Adipose tissue (tissue), 3 donors: ENCODE results near the gene MPRIP. TPM values are rescaled to one million over a fixed set of nuclear protein-coding genes. Genes with fewer than 3 reads are reported as not detected.

Source experiments
- H3K27ac ChIP-seq: one replicate; pipeline ENCODE4 v1.5.1; 2013; ENCODE audit warnings: low read depth, low read length
- WGBS, 3 donors: extraction: QIAGEN DNeasy Blood & Tissue Kit; methylation state at CpG; one replicate each; pipeline ENCODE4 v1.1.7; 2013; 5-methylcytosine and 5-hydroxymethylcytosine counted together
- polyA plus RNA-seq, 3 donors: library from polyadenylated mRNA; stranded (reverse); fragments of 200-250 nt; gene quantifications; one replicate each; pipeline ENCODE4 v1.2.3, GENCODE V29; 2013
- donor health status: healthy with polysubstance abuse.
- donor health status: Bipolar disorder and iron deficiency.
- donor health status: healthy.

MPRIP gene
- polyA plus RNA-seq, 3 donors = 51.8 to 140 (median 128) TPM

DNA sequence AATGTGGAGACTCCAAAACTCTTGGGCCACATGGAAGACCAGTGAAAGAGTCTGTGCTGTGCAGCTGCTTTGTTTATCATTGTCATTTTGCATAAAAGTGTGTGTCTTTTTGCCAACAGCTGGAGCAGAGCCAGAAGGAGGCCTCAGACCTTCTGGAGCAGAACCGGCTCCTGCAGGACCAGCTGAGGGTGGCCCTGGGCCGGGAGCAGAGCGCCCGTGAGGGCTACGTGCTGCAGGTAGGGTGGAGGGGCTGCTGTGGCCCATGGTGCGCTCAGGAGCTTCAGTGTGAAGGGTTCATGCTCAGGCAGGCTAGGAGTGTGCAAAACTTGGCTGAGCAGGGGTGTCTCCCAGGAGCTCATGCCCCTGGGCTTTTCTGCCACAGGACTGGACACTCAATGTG, 118.9 kb downstream of the MPRIP start:
- no peak overlapping the region for H3K27ac ChIP-seq
- 86 to 91% (median 89%) methylated on average over 6 of the region's 6 CpGs for WGBS, 3 donors

DNA sequence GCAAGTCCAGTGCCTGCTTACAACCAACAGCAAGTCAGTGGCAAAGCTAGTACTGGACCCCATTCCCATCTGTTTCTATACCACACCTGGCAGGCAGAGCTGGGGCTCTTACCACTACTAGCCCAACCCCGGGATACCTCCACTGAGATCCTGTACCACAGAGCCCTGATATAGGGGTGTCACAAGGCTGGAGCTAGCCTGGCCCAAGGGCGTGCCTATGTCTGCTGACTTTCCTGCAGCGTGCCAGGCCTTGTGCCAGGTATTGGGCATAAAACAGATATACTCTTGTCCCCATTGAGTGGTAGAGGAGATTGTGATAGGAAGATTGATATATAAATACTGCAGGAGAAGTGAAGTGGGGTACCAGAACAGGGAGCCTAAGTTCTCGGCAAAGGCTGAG, 119.5 kb downstream of the MPRIP start:
- H3K27ac ChIP-seq = no peak overlapping the region
- WGBS, 3 donors = 89 to 94% (median 93%) methylated on average over 4 of the region's 4 CpGs

DNA sequence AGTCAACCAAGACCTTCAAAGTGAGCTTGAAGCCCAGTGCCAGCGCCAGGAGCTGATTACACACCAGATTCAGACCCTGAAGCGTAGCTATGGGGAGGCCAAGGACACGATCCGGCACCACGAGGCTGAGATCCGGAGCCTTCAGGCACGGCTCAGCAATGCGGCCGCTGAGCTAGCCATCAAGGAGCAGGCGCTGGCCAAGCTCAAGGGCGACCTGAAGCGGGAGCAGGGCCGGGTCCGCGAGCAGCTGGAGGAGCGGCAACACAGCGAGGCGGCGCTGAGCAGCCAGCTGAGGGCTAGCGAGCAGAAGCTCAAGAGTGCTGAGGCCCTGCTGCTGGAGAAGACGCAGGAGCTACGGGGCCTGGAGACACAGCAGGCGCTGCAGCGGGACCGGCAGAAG, 121.9 kb downstream of the MPRIP start:
- WGBS, 3 donors = 93 to 95% (median 94%) methylated on average over 25 of the region's 25 CpGs
- H3K27ac ChIP-seq = no peak overlapping the region

DNA sequence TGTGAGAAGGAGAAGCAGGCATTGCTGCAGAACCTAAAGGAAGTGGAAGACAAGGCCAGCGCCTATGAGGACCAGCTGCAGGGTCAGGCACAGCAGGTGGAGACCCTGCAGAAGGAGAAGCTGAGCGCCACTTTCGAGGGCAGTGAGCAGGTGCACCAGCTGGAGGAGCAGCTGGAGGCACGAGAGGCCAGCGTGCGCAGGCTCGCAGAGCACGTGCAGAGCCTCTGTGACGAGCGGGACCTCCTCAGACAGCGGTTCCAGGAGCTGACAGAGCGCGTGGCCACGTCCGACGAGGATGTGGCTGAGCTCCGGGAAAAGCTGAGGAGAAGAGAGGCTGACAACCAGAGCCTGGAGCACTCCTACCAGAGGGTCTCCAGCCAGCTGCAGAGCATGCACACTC, 122.4 kb downstream of the MPRIP start:
- WGBS, 3 donors = 92 to 97% (median 94%) methylated on average over 17 of the region's 17 CpGs
- no peak overlapping the region for H3K27ac ChIP-seq

DNA sequence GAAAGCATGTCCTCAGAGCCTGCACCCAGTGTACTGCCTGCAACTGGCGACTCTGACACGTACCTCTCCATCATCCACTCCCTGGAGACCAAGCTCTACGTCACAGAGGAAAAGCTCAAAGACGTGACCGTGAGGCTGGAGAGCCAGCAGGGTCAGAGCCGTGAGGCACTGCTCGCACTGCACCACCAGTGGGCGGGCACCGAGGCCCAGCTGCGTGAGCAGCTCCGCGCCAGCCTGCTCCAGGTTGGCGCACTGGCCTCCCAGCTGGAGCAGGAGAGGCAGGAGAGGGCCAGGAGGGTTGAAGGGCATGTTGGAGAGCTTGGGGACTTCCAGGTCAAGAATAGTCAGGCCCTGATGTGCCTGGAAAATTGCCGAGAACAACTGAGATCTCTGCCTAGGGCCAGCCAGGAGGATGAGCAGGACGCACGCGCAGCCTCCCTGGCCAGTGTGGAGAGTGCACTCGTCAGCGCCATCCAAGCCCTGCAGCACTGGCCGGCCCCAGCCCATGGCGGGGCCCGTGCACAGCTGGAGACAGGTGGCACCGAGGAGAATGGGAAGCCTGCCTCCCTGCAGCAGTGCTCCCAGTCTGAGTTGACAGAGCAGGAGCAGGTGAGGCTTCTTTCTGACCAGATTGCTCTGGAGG, 123.5 kb downstream of the MPRIP start:
- H3K27ac ChIP-seq = no peak overlapping the region
- 89 to 95% (median 94%) methylated on average over 23 of the region's 23 CpGs for WGBS, 3 donors

DNA sequence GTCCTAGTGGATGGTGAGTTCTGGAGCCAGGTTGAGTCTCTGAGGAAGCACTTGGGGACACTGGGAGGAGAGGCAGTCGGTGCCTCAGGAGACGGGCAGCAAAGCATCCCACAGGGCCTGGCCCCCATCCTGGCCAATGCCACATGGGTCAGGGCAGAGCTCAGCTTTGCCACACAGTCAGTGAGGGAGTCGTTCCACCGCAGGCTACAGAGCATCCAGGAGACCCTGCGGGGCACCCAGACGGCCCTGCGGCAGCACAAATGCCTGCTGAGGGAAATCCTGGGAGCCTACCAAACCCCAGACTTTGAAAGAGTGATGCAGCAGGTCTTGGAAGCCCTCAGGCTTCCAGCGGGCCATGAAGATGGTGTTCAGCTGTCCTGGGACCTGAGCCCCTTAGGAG, 124.2 kb downstream of the MPRIP start:
- 89 to 92% (median 91%) methylated on average over 8 of the region's 8 CpGs for WGBS, 3 donors
- no peak overlapping the region for H3K27ac ChIP-seq

DNA sequence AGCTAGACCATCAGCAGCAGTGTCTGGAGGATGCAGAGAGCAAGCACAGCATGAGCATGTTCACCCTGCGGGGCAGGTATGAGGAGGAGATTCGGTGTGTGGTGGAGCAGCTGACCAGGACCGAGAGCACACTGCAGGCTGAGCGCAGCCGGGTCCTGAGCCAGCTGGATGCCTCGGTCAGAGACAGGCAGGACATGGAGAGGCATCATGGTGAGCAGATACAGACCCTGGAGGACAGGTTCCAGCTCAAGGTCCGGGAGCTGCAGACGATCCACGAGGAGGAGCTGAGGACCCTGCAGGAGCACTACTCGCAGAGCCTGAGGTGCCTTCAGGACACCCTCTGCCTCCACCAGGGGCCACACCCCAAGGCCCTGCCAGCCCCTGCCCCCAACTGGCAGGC, 125.1 kb downstream of the MPRIP start:
- H3K27ac ChIP-seq = no peak overlapping the region
- WGBS, 3 donors = 92 to 94% (median 94%) methylated on average over 10 of the region's 10 CpGs

DNA sequence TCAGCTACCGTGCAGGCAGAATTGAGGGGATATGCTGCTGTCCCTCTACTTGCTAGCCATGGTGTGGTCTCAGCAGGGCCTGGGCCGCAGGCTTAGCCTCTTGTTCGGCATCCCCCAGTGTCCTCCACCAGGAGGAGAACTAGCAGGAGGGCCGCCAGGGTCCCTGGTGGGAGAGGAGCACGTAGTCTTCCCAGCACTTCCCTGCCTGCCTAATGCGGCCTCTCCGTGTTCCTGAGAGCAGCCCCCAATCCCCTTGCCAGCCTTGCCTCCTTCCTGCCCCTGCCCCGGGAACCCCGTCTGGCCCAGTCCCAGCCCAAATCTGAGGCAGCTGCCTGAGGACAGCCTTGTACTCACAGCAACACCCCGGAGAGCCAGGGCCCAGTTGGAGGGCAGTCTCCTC, 125.7 kb downstream of the MPRIP start:
- 87 to 95% (median 93%) methylated on average over 9 to 10 of the region's 10 CpGs for WGBS, 3 donors
- H3K27ac ChIP-seq = no peak overlapping the region

DNA sequence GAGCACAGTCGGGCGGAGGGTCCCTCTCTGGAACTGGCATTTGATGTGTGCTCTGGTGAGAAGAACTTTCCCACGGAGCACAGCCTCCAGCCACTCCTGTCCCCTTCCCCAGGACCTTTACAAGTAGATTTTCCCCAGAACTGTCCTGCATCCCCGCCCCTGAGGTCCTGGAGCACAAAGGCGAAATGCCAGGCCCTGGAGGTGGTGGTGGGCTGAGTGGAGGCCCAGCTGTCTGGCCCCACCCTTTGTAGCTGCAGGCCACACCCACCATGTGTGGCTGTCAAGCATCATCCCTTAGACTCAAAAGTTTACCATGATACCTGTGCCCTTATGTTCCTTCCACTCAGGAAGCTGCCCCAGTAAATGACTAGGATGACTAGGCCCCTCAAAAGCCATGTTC, 126.1 kb downstream of the MPRIP start:
- no peak overlapping the region for H3K27ac ChIP-seq

DNA sequence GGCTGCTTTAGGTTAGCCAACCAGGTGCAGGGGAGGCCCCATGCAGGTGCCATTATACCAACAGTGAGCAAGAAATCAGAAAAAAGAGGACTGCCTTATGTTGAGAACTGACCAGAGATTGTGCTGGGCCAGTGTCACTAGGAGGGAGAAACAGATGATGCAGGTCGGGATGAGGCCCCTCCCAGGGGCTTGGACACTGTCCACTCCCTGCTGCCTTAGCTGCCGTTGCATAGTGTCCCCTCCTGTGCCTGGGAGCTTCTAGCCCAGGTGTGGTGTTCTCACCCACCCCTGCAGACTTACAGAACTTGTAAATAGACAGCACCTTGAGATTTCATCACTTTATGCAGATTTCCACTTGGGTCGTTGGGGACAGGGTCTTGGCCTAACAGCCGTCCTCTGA, 127.1 kb downstream of the MPRIP start:
- H3K27ac ChIP-seq = no peak overlapping the region
- WGBS, 3 donors = 70 to 89% (median 84%) methylated on average over 4 of the region's 4 CpGs

More for the DNA sequence above, 126.1 kb downstream of the MPRIP start:
- WGBS, 3 donors = 90 to 92% (median 91%) methylated on average over 5 of the region's 5 CpGs

DNA sequence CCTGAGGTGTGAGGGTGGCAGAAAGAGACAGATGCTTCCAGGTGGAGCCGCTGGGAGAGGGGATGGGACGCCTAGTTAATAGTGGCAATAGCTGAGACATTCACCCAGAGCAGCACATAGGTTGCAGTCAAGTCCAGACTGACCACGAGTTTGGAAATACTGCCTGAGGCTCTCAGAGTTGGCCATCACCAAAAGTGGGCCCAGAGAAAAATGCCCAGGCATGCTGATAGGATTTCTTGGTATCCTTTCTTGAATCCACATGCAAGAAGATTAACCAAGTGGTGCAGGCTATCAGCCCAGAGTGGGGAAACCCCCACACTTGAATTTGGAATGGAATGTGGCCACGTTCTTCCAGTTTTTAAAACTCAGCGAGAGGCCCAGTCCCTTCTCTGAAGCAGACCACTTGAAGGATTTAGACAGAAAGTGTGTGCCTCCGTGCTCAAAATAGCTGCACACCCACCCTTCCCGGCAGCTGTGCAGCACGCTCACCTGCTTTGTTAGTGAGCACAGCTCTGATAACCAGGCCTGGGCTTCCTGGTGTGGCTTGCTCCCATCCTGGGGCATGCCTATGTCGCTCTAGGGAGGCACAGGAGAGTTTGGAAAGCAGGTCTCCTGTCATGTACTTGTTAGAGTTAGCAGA, 128.2 kb downstream of the MPRIP start:
- H3K27ac ChIP-seq = no peak overlapping the region

DNA sequence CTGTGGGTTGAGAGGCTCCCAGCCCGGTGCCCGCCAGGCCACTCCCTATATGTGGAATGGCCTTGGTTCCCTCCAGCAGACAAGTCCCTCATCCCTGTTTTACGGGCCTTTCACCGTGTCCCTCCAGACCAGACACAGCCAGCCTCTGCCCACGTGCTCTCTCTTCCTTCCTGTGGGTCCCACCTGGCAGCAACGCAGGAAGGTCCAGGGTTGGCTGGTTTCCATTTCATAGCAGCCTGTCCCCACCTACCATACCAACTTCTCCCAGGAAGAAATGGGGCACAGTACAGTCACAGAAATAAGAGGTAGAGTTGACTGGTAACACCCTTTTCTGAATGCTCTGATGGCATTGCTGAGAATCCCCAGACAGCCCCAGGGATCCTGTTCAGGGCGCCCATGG, 128.9 kb downstream of the MPRIP start:
- H3K27ac ChIP-seq = no peak overlapping the region
- 72 to 86% (median 74%) methylated on average over 7 of the region's 7 CpGs for WGBS, 3 donors

More for the DNA sequence above, 128.2 kb downstream of the MPRIP start:
- WGBS, 3 donors = 75 to 87% (median 75%) methylated on average over 9 of the region's 9 CpGs

DNA sequence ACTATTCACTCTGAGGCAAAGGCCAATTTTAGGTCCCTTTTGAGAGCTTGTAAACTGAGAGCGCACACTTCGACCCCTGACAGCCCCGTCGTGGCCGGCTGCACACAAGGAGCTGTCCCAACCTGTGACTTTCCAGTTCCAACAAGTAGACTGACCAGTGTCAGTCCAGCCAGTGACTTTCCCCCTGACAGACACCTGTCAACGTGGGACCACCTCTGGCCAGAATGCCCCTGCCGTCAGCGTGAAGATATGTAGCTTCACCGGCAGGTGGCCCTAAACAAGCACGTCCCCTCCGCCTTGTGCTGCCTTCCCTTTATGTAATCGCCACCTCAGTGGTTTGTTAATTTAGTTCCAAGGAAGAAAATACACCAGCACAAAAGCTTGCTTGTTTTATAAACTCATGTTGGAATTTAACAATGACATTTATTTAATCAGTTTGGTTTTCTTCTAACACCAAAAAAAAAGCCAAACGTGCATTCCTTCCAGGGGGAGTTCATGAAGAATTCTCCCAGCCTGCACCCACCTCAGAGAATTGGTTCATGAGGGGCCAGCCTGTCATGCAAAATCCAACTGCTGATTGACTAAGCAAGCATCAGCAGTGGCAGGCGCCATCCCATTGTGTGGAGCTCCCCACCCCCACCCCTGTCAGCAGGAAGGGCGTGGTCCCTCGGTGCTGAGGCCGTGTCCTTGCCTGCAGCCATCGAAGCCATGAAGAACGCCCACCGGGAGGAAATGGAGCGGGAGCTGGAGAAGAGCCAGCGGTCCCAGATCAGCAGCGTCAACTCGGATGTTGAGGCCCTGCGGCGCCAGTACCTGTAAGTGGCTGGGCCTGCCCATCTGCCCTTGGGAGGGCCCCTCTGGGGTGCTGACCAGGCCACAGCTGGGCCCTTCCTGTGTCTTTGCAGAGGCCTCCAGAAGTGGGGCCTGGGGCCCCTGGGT, 130.0 kb downstream of the MPRIP start:
- no peak overlapping the region for H3K27ac ChIP-seq
- 72 to 79% (median 76%) methylated on average over 26 of the region's 26 CpGs for WGBS, 3 donors

DNA sequence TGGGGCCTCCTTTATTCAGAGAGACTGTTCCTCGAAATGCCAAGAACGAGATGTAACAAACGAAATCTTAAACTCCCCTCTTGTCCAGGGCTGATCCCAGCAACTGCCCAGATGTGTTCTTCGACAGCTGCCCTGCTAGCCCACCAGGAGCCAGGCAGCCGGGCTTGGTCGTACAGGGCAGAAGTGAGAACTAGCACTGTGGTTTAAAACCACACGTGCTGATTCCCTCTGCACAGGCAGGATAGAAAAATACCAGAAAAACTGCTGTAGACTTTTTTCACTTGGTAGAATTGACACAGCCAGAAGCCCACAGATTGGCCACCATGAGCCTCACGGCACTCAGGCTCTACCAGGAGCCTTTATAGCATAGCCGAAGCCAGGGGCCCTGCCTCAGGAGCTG, 130.7 kb downstream of the MPRIP start:
- H3K27ac ChIP-seq = no peak overlapping the region
- 80 to 89% (median 88%) methylated on average over 9 of the region's 9 CpGs for WGBS, 3 donors

DNA sequence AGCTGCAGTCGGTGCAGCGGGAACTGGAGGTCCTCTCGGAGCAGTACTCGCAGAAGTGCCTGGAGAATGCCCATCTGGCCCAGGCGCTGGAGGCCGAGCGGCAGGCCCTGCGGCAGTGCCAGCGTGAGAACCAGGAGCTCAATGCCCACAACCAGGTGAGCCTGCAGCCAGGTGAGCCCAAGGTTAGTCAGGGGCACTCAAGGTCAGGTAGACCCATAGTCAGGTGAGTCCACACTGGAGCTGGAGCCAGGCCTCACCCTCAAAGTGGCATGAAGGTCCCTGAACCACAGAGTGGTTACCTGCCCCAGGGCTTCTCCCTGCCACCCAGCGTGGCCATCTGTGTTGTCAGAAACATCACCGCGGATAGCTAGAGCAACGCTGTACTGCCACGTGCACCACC, 131.7 kb downstream of the MPRIP start:
- no peak overlapping the region for H3K27ac ChIP-seq
- 64 to 96% (median 93%) methylated on average over 14 of the region's 14 CpGs for WGBS, 3 donors

DNA sequence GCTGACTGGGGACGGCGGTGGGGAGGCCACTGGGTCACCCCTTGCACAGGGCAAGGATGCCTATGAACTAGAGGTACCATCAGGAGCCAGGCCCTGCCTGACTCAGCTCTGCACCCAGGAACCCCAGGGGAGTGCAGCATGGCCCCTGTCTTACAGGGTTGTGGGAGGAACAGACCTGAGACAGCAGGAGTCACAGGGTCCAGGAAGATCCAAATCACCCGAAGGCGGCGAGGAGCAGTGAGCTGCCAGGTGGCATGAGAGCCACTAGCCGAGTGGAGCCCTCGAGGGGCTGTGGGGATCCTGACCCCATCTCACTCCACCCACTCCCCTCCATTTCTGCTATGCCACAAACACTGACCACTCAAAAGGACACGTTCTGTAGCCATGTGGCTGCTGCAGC, 133.1 kb downstream of the MPRIP start:
- WGBS, 3 donors = 91 to 98% (median 93%) methylated on average over 8 of the region's 8 CpGs
- H3K27ac ChIP-seq = no peak overlapping the region

DNA sequence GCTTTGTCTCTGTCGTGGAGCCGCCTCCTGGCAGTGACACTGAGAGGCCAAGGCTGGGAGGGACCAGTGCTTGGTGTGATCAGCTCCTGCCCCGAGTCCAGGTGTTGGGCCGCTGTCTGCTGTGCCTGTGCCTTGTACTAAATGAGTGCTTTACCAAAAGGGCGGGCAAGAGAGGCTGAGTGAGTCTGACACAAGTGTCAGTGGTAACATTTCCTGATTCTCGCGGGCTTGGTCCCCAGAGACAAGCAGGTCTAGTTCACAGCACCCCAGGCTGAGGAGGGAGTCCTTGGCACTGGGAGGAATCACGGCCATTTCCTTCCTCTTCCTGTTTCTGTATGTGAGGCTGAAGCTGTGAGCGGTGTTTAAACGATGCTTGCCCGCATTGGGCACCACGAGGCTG, 133.7 kb downstream of the MPRIP start:
- no peak overlapping the region for H3K27ac ChIP-seq
- WGBS, 3 donors = 61 to 83% (median 67%) methylated on average over 12 of the region's 12 CpGs

DNA sequence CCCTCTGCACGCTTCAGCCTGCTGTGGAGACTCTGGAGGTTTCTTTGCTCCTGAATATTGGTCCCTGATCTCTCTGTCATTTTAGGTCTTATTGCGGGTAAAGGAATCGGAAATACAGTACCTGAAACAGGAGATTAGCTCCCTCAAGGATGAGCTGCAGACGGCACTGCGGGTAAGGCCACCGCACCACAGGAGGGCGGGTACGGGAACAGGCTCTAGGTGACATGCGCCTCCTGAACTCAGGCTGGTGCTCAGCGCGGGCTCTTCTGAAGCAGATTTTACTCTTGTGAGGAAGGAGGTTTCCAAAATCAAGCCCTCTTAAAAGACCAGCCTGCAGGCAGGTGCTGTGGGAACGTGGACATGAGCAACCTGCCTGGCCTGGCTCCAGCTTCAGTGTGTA, 134.1 kb downstream of the MPRIP start:
- H3K27ac ChIP-seq = no peak overlapping the region
- 91 to 96% (median 91%) methylated on average over 12 of the region's 12 CpGs for WGBS, 3 donors

DNA sequence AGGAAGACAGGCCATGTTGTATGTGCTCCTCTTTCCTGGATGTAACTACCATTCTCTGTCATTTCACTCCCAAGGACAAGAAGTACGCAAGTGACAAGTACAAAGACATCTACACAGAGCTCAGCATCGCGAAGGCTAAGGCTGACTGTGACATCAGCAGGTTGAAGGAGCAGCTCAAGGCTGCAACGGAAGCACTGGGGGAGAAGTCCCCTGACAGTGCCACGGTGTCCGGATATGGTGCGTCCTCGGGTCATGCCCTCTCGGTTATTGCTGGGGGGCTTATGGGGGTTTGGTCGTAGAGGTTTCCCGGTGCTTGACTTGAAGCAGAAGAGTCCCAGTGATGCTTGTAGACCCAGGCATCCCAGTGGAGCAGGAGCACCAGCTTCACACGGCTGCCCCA, 134.9 kb downstream of the MPRIP start:
- WGBS, 3 donors = 86 to 96% (median 94%) methylated on average over 12 of the region's 12 CpGs
- H3K27ac ChIP-seq = no peak overlapping the region
